Astrocyte of the cerebellum (primary cell): ENCODE measurements around the gene PPEF1.

ENCODE experiments used
- DNase-seq: peaks from one replicate; pipeline ENCODE4 v3.0.0-alpha.2; 2011; ENCODE audit warnings: low read depth
- H3K4me3 ChIP-seq: 2 replicates; pipeline ENCODE4 v1.5.1; 2011; ENCODE audit warnings: mild to moderate bottlenecking, low read depth, low read length, moderate library complexity
- CTCF ChIP-seq: IDR thresholded peaks from 2 replicates; pipeline ENCODE4 v1.5.1; 2012; ENCODE audit warnings: low read length, low read depth, moderate library complexity, mild to moderate bottlenecking; ENCODE audit errors: missing control alignments
- in situ Hi-C: cut with HindIII; loops from 2 replicates; pipeline ENCODE4 v1.10.0; 2017; ENCODE audit warnings: low sequenced_read_pairs

The PPEF1 gene

GRCh38 chrX:18701621-18702361 lies 5.7 kb upstream of the PPEF1 start:
- peak; percentile 8 for DNase-seq
- in situ Hi-C loops = no loop called here
- no peak for TF ChIP-seq CTCF
- no peak overlapping the region for H3K4me3 ChIP-seq

GRCh38 chrX:18702362-18703195 lies 4.9 kb upstream of the PPEF1 start:
- no peak overlapping the region for H3K4me3 ChIP-seq
- in situ Hi-C loops = no loop called here
- peak; percentile 11 for DNase-seq
- TF ChIP-seq CTCF = no peak

GRCh38 chrX:18709833-18710232 lies 2.4 kb downstream of the PPEF1 start:
- TF ChIP-seq CTCF = no peak
- in situ Hi-C loops = no loop called here
- H3K4me3 ChIP-seq = no peak overlapping the region
- no peak for DNase-seq

- TF ChIP-seq CTCF = no peak
- in situ Hi-C loops = no loop called here
Observed at GRCh38 chrX:18714910-18715309, 7.5 kb downstream of the PPEF1 start.

GRCh38 chrX:18719852-18720251 lies 12.4 kb downstream of the PPEF1 start:
- no peak for TF ChIP-seq CTCF
- no peak for DNase-seq
- in situ Hi-C loops = no loop called here
- no peak overlapping the region for H3K4me3 ChIP-seq

More at GRCh38 chrX:18714910-18715309, 7.5 kb downstream of the PPEF1 start:
- H3K4me3 ChIP-seq = no peak overlapping the region
- no peak for DNase-seq

GRCh38 chrX:18721683-18722499 lies 14.4 kb downstream of the PPEF1 start:
- no peak for DNase-seq
- in situ Hi-C loops = no loop called here
- no peak overlapping the region for H3K4me3 ChIP-seq
- TF ChIP-seq CTCF = no peak
